Measurements from ENCODE around the gene C6.

DNA sequence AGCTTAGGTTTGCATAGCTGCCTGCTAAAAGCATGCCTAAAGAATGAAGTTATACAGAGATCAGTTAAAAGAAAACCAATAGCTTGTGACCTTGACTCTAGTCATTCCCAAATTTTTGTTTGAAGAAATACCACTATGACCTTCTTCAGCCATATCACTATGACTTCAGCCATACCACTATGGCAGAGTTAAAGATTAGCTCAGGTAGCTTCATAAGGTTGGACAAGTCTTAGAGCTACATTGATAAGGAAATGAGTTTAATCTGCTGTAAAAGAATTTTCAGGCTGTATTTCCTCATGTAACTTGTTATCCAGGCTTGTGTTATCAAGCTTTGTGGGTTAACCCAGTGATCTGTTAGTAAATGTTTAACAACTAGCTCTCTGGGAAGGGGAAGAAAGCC lies 30.7 kb downstream of the C6 start:
- TF ChIP-seq, protein P1, sequence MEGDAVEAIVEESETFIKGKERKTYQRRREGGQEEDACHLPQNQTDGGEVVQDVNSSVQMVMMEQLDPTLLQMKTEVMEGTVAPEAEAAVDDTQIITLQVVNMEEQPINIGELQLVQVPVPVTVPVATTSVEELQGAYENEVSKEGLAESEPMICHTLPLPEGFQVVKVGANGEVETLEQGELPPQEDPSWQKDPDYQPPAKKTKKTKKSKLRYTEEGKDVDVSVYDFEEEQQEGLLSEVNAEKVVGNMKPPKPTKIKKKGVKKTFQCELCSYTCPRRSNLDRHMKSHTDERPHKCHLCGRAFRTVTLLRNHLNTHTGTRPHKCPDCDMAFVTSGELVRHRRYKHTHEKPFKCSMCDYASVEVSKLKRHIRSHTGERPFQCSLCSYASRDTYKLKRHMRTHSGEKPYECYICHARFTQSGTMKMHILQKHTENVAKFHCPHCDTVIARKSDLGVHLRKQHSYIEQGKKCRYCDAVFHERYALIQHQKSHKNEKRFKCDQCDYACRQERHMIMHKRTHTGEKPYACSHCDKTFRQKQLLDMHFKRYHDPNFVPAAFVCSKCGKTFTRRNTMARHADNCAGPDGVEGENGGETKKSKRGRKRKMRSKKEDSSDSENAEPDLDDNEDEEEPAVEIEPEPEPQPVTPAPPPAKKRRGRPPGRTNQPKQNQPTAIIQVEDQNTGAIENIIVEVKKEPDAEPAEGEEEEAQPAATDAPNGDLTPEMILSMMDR (IDR thresholded peaks at IDR 0.05; ENCODE audit: insufficient read depth, low read length, poor library complexity, severe bottlenecking), result no peak
- TF ChIP-seq EZH2phosphoT487 (conservative IDR thresholded peaks at IDR 0.05; ENCODE audit: low read length), result no peak
